H1 (cell line): Measurements from ENCODE around the gene LRP5.

Experiments used
- ASH2L ChIP-seq: fragments of 200-600, 300-600 bp; sonication (generic); IDR thresholded peaks from one replicate; pipeline ENCODE4 v1.7.1; 2017; ENCODE audit warnings: low read length
- BACH1 ChIP-seq: IDR thresholded peaks from 2 replicates; pipeline ENCODE4 v1.6.1; 2012; ENCODE audit warnings: low read length, improper control_type of control experiment
- BRCA1 ChIP-seq: IDR thresholded peaks from 2 replicates; pipeline ENCODE4 v1.6.1; 2012; ENCODE audit warnings: low read depth, low read length, improper control_type of control experiment
- EZH2 ChIP-seq: fragments of 200-600 bp; sonication (generic); IDR thresholded peaks from 2 replicates; pipeline ENCODE4 v1.7.1; 2012; ENCODE audit warnings: low read depth, mild to moderate bottlenecking, moderate library complexity, low read length, inconsistent platforms; ENCODE audit not compliant: severe bottlenecking
- JUN ChIP-seq: IDR thresholded peaks from 2 replicates; pipeline ENCODE4 v1.6.1; 2011; ENCODE audit warnings: low read depth, mild to moderate bottlenecking, improper control_type of control experiment, low read length
- POLR2A ChIP-seq, 2 experiments: IDR thresholded peaks; 1 replicate in 1 of 2; 2 replicates in 1 of 2; pipeline ENCODE4 v1.6.1; 2011; ENCODE audit warnings: low read depth in 2 of 2, low read length in 2 of 2, mild to moderate bottlenecking in 2 of 2; ENCODE audit errors: control extremely low read depth in 1 of 2
- TF ChIP-seq, protein P1 (sequence below), 3 experiments: IDR thresholded peaks; 1 replicate in 2 of 3; 2 replicates in 1 of 3; pipeline versions ENCODE4 v1.5.1 to v1.6.1; 2011; ENCODE audit warnings: low read length in 3 of 3, mild to moderate bottlenecking in 3 of 3, inconsistent platforms in 2 of 3, low read depth in 1 of 3, moderate library complexity in 1 of 3; ENCODE audit not compliant: insufficient read depth in 1 of 3; ENCODE audit errors: control extremely low read depth in 1 of 3
- TF ChIP-seq, protein P2 (sequence below): IDR thresholded peaks from 2 replicates; pipeline ENCODE4 v1.6.1; 2011; ENCODE audit warnings: low read length, improper control_type of control experiment

DNA sequence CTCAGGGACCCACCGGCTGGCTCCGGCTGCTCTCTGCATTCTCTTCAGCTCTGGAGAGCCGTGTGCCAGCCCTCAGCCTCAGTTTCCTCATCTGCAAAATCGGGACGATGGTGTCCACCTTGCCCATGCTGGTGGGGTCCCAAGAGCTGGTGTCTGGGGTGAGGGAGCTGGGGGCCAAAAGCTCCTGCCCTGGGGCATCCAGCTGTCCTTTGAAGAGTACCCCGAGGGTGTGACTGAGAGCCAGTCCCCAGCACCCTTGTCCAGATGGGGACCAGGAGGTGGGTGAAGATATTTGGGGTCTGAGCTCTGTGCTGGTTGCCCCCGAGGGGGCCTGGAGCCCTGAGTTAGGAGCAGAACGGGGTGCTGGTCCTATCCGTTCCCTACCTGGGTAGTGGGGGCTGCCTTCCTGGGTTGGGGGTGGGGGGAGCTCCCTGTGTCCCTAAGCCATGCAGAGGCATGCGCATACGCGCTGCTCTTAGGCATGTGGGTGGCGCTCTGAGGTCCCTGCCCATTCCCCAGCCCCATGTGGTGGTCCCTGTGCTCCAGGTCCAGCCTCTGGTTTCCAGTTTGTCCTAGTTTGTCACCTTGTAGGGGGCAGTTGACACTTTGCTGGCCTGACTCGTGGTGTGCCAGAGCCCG, 4.9 kb downstream of the LRP5 start:
- TF ChIP-seq, protein P1, sequence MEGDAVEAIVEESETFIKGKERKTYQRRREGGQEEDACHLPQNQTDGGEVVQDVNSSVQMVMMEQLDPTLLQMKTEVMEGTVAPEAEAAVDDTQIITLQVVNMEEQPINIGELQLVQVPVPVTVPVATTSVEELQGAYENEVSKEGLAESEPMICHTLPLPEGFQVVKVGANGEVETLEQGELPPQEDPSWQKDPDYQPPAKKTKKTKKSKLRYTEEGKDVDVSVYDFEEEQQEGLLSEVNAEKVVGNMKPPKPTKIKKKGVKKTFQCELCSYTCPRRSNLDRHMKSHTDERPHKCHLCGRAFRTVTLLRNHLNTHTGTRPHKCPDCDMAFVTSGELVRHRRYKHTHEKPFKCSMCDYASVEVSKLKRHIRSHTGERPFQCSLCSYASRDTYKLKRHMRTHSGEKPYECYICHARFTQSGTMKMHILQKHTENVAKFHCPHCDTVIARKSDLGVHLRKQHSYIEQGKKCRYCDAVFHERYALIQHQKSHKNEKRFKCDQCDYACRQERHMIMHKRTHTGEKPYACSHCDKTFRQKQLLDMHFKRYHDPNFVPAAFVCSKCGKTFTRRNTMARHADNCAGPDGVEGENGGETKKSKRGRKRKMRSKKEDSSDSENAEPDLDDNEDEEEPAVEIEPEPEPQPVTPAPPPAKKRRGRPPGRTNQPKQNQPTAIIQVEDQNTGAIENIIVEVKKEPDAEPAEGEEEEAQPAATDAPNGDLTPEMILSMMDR (IDR thresholded peaks at IDR 0.05; ENCODE audit: control extremely low read depth in 1 of 3, insufficient read depth in 1 of 3, low read depth in 1 of 3, low read length in 3 of 3), result no peak
- TF ChIP-seq POLR2A (IDR thresholded peaks at IDR 0.05; ENCODE audit: control extremely low read depth in 1 of 2, low read depth in 2 of 2, low read length in 2 of 2) (no peak), BRCA1 (no peak), ASH2L (no peak), BACH1 (no peak), EZH2 (no peak), JUN (no peak)
- TF ChIP-seq, protein P2, sequence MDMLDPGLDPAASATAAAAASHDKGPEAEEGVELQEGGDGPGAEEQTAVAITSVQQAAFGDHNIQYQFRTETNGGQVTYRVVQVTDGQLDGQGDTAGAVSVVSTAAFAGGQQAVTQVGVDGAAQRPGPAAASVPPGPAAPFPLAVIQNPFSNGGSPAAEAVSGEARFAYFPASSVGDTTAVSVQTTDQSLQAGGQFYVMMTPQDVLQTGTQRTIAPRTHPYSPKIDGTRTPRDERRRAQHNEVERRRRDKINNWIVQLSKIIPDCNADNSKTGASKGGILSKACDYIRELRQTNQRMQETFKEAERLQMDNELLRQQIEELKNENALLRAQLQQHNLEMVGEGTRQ, result no peak
